NCI-H1694 treated with DMSO at 0.1 percent for 48 hours (cell line): ENCODE data around the gene KPRP.

Experiments
- DNase-seq: peaks from one replicate; lab custom pipeline; 2025; lab: John Stamatoyannopoulos, UW

KPRP gene

GRCh38 chr1:152770411-152770810 lies 12.6 kb downstream of the KPRP start:
- DNase-seq, result no peak

- no peak for DNase-seq
Observed at GRCh38 chr1:152774875-152775274, 17.1 kb downstream of the KPRP start, which contains the start of gene LCE1F. LCE1F (plus strand) TSS chr1:152775140; CDS start chr1:152776372, 1,232 bp downstream.

GRCh38 chr1:152776361-152776760 lies 18.5 kb downstream of the KPRP start:
- DNase-seq, result no peak

GRCh38 chr1:152777510-152778137 lies 19.8 kb downstream of the KPRP start:
- peak; percentile 18 for DNase-seq

- DNase-seq, result no peak
Observed at GRCh38 chr1:152783095-152783494, 25.3 kb downstream of the KPRP start.

- no peak for DNase-seq
Observed at GRCh38 chr1:152786077-152786476, 28.3 kb downstream of the KPRP start, which contains the start of gene LCE1E. LCE1E (plus strand) TSS chr1:152786257; CDS start chr1:152787300, 1,043 bp downstream.

GRCh38 chr1:152795686-152796085 lies 37.9 kb downstream of the KPRP start:
- DNase-seq, result no peak

GRCh38 chr1:152796421-152796820 lies 38.6 kb downstream of the KPRP start, which contains the start of gene LCE1D:
LCE1D (plus strand) TSS chr1:152796721; CDS start chr1:152797795, 1,074 bp downstream.
- no peak for DNase-seq

- no peak for DNase-seq
Observed at GRCh38 chr1:152801333-152801732, 43.5 kb downstream of the KPRP start.

GRCh38 chr1:152806576-152806975 lies 48.8 kb downstream of the KPRP start, which contains the start of gene LCE1C:
LCE1C (minus strand) TSS chr1:152806651; CDS start chr1:152805478, 1,173 bp downstream.
- no peak for DNase-seq

GRCh38 chr1:152811050-152811449 lies 53.2 kb downstream of the KPRP start:
- DNase-seq, result no peak
